ENCODE results near the gene SIGLEC8. TPM values are rescaled to one million over a fixed set of nuclear protein-coding genes. Genes with fewer than 3 reads are reported as not detected.
"Not testable (repeated sequence)": the region's sequence is repeated elsewhere in the genome, so short reads cannot be mapped to it uniquely, and the experiment has no call there.

The SIGLEC8 gene
- total RNA-seq, result 0.27 TPM

DNA sequence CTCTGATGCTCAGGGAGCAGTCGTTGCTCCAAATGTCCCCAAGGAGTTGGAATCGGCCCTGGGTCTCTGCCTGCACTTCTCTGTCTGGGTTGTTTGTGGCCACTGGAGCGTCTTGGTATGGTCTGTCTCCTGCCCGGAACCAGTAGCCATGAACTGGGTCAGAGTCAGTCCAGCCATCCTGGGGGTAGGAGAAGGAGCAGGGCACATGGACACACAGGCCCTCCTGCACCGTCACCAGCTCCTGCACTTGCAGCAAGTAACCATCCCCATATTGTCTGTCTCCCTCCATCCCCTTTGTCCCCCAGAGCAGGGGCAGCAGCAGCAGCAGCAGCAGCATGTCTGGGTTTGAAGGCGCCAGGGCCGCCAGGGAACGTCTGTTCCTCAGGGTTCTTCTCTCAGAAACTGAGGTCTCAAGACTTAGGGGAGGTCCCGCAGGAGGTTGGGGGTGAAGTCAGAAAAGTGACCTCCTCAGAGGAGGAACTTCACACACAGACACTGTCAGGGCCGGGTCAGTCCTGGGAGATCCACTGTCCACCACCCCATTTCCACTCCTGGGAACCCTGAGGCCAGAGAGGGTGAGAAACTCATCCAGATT is at the start of gene SIGLEC8:
Gene SIGLEC8, minus strand, starts transcription at position 404 of the 595 bp plus-strand sequence. Its CDS starts 67 bp downstream, at position 337.
- no peak for DNase-seq (ENCODE audit: low read depth in 2 of 3, low spot score in 2 of 3)

- no peak for DNase-seq (ENCODE audit: low read depth in 2 of 3, low spot score in 2 of 3)
These were observed 49.4 kb upstream of the SIGLEC8 start for GRCh38 chr19:51507640-51508058.

- no peak for DNase-seq (ENCODE audit: low read depth in 2 of 3, low spot score in 2 of 3)
These were observed 48.9 kb upstream of the SIGLEC8 start for GRCh38 chr19:51507192-51507591.

- DNase-seq (ENCODE audit: low read depth in 2 of 3, low spot score in 2 of 3), result no peak
These were observed 47.6 kb upstream of the SIGLEC8 start for GRCh38 chr19:51505904-51506303.

DNA sequence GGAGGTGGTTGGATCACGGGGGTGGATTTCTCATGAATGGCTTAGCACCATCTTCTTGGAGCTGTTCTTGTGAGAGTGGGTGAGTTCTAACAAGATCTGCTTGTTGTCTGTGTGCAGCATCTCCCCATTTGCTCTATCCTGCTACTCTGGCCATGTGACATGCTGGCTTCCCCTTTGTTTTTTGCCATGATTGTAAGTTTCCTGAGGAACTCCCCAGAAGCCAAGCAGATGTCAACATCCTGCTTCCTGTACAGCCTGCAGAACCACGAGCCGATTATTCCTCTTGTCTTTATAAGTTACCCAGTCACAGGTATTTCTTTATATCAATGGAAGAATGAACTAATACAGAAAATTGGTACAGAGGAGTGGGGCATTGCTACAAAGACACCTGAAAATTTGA is 45.6 kb upstream of the SIGLEC8 start:
- DNase-seq (ENCODE audit: low read depth in 2 of 3, low spot score in 2 of 3), result no peak

- DNase-seq (ENCODE audit: low read depth in 2 of 3, low spot score in 2 of 3), result peak in 1 of 3 donors; percentile 17
These were observed 45.1 kb upstream of the SIGLEC8 start for GRCh38 chr19:51503286-51503817.

GRCh38 chr19:51501594-51502263 is 43.5 kb upstream of the SIGLEC8 start, which contains the start of gene SIGLEC12:
Gene SIGLEC12 (minus strand): TSS chr19:51501800. CDS start chr19:51501733, 67 bp downstream.
- DNase-seq (ENCODE audit: low read depth in 2 of 3, low spot score in 2 of 3), result peak in 2 of 3 donors; percentile 33 to 60

DNA sequence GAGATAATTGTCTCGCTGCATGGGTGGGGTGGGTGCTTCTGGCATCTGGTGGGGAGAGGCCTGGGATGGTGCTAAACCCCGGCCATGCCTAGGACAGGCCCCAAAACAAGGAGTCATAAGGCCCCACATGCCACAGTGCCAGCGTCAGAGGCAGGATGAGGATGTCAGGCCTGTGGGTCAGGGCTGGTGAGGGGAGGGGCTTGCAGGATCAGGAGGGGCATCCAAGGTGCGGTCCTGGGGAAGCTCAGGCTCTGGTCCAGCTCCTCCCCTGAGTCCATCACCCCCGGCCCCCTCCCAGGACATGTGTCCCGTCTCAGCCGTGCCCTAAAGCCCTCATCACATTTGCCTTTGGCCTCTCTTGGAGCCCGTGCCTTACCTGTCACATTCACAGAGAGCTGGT is 42.7 kb upstream of the SIGLEC8 start:
- DNase-seq (ENCODE audit: low read depth in 2 of 3, low spot score in 2 of 3), result not testable (repeated sequence)

DNA sequence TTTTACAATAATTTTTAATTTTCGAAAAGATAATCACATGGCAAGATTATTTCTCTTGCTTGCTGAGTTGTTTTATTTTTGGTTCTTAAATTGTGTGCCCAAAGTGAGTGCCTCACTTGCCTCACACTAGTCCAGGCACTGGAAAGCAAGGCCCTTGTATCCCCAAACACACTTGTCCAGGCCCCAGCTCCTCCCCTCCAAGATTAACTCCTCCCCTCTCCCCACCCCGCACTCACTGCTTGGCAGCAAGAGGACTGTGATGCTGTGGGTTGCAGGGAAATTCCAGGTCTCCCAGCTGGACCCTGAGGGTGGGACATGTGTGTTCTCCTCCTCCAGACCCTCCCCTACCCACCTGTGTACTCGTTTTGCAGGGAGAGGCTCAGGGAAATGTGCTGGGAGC is 39.4 kb upstream of the SIGLEC8 start:
- DNase-seq (ENCODE audit: low read depth in 2 of 3, low spot score in 2 of 3), result no peak

DNA sequence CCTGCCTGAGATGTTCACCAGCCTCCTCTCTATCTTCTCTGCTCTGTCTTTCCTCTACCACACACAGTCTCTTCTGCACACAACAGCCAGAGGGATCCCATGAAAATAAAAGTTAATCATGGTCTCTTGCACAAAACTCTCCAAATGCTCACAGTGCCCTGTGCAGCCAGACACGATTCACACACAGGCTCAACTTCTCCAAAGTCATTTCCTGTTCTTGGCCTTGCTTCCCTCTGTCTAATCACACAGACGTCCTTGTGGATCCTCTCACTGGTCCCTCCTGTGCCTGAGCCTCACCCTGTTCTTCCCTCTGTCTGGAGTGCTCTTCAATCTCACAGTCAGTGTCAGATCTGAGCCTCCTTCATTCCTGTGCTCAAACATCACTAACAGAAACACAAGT is 35.5 kb upstream of the SIGLEC8 start:
- DNase-seq (ENCODE audit: low read depth in 2 of 3, low spot score in 2 of 3), result no peak

- DNase-seq (ENCODE audit: low read depth in 2 of 3, low spot score in 2 of 3), result no peak
These were observed 33.3 kb upstream of the SIGLEC8 start for GRCh38 chr19:51491586-51491985.

DNA sequence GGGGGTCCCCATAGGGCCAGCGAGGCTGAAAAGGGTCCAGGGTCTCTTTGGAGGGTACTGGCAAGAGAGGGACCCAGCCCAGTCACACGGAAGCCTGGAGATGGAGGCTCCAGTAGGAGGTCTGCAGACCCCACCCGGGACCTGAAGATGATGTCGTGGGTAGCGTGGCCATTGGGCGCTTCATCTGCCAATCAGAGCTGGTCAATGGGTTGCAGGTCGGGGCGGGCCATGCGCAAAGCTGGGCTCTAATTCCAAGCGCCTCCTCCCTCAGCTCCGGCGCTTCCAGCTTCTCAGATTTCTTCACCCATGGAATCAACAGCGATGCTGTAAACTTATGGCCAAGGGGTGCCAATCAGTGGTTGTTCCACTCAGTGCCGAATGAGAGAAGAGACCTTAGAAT is 32.4 kb upstream of the SIGLEC8 start:
- no peak for DNase-seq (ENCODE audit: low read depth in 2 of 3, low spot score in 2 of 3)

- DNase-seq (ENCODE audit: low read depth in 2 of 3, low spot score in 2 of 3), result no peak
These were observed 30.9 kb upstream of the SIGLEC8 start for GRCh38 chr19:51489113-51489512.

DNA sequence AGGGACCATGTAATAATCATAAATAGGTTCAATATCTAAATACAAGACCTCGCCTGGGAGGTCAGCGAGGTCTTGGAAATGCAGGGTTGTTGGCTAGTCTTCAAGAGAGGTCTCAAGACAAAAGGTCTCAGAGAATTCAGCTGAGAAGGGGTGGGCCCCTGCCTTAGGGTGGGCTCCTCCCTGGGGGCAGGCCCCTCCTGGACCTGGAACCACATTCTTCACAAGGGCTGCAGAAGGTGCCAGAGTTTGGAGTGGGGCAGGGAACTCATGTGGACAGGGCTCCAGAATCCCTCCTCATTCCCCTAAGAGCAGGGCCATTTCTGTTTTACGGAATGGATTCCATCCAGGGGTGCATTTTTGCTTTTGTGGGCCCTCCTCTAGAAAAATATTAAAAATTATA is 30.2 kb upstream of the SIGLEC8 start:
- DNase-seq (ENCODE audit: low read depth in 2 of 3, low spot score in 2 of 3), result no peak

DNA sequence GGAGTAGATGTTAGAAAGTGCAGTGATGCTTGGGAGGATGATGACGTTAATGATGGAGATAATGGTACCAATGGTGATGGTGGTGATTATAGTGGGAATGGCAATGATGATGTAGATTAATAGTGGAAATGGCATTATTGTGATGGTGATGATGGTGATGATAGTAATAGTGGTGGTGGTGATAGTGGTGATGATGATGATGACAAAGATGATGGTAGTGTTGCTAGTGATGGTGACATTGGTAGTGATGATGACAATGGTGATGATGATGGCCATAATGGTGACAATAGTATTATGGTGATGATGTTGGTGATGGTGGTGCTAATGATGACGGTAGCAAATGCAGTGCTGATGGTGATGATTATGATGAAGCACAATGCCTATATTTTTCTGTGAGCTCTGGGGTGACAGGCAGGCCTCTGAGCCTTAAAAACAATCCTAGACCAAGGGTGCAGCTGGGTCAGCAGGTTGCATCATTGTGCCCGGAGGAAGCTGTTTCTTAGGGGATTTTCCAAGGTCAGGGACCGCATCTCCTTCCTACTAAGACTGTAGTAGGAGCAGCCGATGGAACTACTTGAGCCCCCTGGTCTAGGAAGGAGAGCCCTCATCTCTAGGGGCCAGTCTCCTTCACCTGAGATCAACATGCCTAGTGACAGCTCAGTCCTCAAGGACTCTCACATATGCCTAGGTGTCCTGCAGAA is 27.9 kb upstream of the SIGLEC8 start:
- DNase-seq (ENCODE audit: low read depth in 2 of 3, low spot score in 2 of 3), result no peak

DNA sequence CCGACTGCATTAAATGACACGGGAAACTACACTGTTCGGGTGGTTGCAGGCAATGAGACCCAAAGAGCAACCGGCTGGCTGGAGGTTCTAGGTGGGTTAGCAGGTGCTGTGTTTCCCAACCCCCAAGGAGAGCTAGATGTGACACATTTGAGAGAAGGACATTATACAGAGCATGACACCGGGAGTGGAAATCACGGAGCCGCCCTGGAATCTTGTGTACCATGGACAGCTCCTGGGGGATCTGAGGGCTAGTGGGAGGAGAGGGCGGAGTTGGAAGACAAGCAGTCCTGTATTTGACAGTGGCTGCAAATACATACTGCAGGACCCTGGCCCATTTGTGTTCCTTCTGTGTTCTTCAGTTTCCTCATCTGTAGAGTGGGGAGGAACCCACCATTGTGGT is 22.3 kb upstream of the SIGLEC8 start:
- DNase-seq (ENCODE audit: low read depth in 2 of 3, low spot score in 2 of 3), result peak in 1 of 3 donors; percentile 52

- DNase-seq (ENCODE audit: low read depth in 2 of 3, low spot score in 2 of 3), result no peak
These were observed 21.5 kb upstream of the SIGLEC8 start for GRCh38 chr19:51479531-51480331.

GRCh38 chr19:51478381-51479234 is 20.4 kb upstream of the SIGLEC8 start, which contains the start of gene CEACAM18:
Gene CEACAM18 (plus strand): TSS chr19:51478539.
- no peak for DNase-seq (ENCODE audit: low read depth in 2 of 3, low spot score in 2 of 3)

- DNase-seq (ENCODE audit: low read depth in 2 of 3, low spot score in 2 of 3), result no peak
These were observed 19.1 kb upstream of the SIGLEC8 start for GRCh38 chr19:51477344-51477743.

DNA sequence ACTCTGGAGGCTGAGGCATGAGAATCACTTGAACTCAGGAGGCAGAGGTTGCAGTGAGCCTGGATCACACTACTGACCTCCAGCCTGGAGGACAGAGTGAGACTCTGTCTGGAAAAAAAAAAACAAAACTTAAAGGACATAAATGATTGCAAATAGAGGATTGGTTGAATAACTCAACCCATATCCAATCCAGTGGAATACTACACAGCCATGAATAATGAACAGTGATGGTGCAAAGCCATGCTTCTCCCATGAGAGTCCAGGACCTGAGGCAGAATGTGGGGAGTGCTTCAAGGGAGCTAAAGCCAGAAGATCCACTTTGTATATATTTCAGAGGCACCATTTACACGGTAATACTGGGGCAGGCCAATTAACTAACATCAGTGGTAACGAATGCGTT is 17.9 kb upstream of the SIGLEC8 start:
- no peak for DNase-seq (ENCODE audit: low read depth in 2 of 3, low spot score in 2 of 3)

Data from hematopoietic multipotent progenitor cell (in vitro differentiated cells).